Fibroblast of lung (primary cell): ENCODE results near the gene HSPA5. TPM values are rescaled to one million over a fixed set of nuclear protein-coding genes. Genes with fewer than 3 reads are reported as not detected.
"Not testable (repeated sequence)": the region's sequence is repeated elsewhere in the genome, so short reads cannot be mapped to it uniquely, and the experiment has no call there.

Source experiments
- DNase-seq, 2 donors: peaks; one replicate each; pipeline versions ENCODE4 v3.0.0 to v3.0.0-alpha.2; 2010; ENCODE audit warnings: low read depth in 2 of 2
- H2AFZ ChIP-seq: 2 replicates; pipeline ENCODE4 v1.5.1; 2012; ENCODE audit warnings: low read length, control low read depth, inconsistent platforms
- H3K27ac ChIP-seq: 2 replicates; pipeline ENCODE4 v1.5.1; 2011; ENCODE audit warnings: low read length, control low read depth; ENCODE audit not compliant: insufficient read depth
- H3K27me3 ChIP-seq: 2 replicates; pipeline ENCODE4 v1.5.1; 2011; ENCODE audit warnings: mild to moderate bottlenecking, low read length; ENCODE audit not compliant: control insufficient read depth, insufficient read depth
- H3K36me3 ChIP-seq: 2 replicates; pipeline ENCODE4 v1.5.1; 2011; ENCODE audit warnings: low read length; ENCODE audit not compliant: control insufficient read depth, insufficient read depth
- H3K4me1 ChIP-seq: 2 replicates; pipeline ENCODE4 v1.5.1; 2011; ENCODE audit warnings: low read length; ENCODE audit not compliant: control insufficient read depth, insufficient read depth; ENCODE audit errors: extremely low read depth
- H3K4me2 ChIP-seq: 2 replicates; pipeline ENCODE4 v1.5.1; 2011; ENCODE audit warnings: low read length, control low read depth; ENCODE audit not compliant: insufficient read depth; ENCODE audit errors: extremely low read depth
- H3K4me3 ChIP-seq, 4 experiments: fragments of 200-600 bp in 1 of 4; sonication (generic) in 1 of 4; replicated peaks in 1 of 4; 2 replicates each; pipeline ENCODE4 v1.5.1; 2011 to 2016; ENCODE audit warnings: low read length in 4 of 4, low read depth in 3 of 4, mild to moderate bottlenecking in 3 of 4, control low read depth in 2 of 4, inconsistent platforms in 1 of 4, mixed read lengths in 1 of 4; ENCODE audit not compliant: insufficient read depth in 1 of 4; ENCODE audit errors: control extremely low read depth in 1 of 4
- H3K79me2 ChIP-seq: 2 replicates; pipeline ENCODE4 v1.5.1; 2012; ENCODE audit warnings: mild to moderate bottlenecking, low read length, inconsistent platforms; ENCODE audit not compliant: control insufficient read depth, insufficient read depth
- H3K9ac ChIP-seq: 2 replicates; pipeline ENCODE4 v1.5.1; 2011; ENCODE audit warnings: mild to moderate bottlenecking, low read length, control low read depth; ENCODE audit not compliant: insufficient read depth
- H3K9me3 ChIP-seq: 2 replicates; pipeline ENCODE4 v1.5.1; 2012; ENCODE audit warnings: low read depth, low read length; ENCODE audit not compliant: control insufficient read depth, insufficient read depth
- H4K20me1 ChIP-seq: 2 replicates; pipeline ENCODE4 v1.5.1; 2011; ENCODE audit warnings: low read length; ENCODE audit not compliant: control insufficient read depth, insufficient read depth; ENCODE audit errors: extremely low read depth
- CTCF ChIP-seq, 2 donors: IDR thresholded peaks in 1 of 2; conservative IDR thresholded peaks in 1 of 2; 1 replicate in 1 of 2; 2 replicates in 1 of 2; pipeline ENCODE4 v1.5.1; 2011 to 2012; ENCODE audit warnings: low read length in 2 of 2, control low read depth in 1 of 2, inconsistent platforms in 1 of 2, low read depth in 1 of 2, mild to moderate bottlenecking in 1 of 2
- EZH2 ChIP-seq: IDR thresholded peaks from 2 replicates; pipeline ENCODE4 v1.5.1; 2012; ENCODE audit warnings: low read length, control low read depth, mild to moderate bottlenecking; ENCODE audit errors: missing control alignments
- polyA minus RNA-seq: library from RNA; depleted of rRNA, polyadenylated mRNA; stranded (reverse); fragments of >200 nt; gene quantifications from 2 replicates; pipeline ENCODE4 v1.2.3, GENCODE V29; 2011; ENCODE audit warnings: low replicate concordance
- polyA plus RNA-seq, 2 donors: library from polyadenylated mRNA; depleted of rRNA in 1 of 2; stranded (reverse) in 1 of 2; unstranded in 1 of 2; fragments of >200 nt; gene quantifications; 2 replicates each; pipeline ENCODE4 v1.2.1, GENCODE V29; 2011 to 2012; ENCODE audit warnings: missing spikeins in 1 of 2
- total RNA-seq: library from RNA; depleted of rRNA; stranded (reverse); fragments of >200 nt; gene quantifications from 2 replicates; pipeline ENCODE4 v1.2.1, GENCODE V29; 2014

Gene HSPA5
- total RNA-seq (193 and 339 TPM in 2 replicates), polyA plus RNA-seq (482 and 558 TPM in 2 replicates), polyA minus RNA-seq (122 and 124 TPM in 2 replicates)
- 449 and 587 TPM in 2 replicates for polyA plus RNA-seq (2012)

GRCh38 chr9:125241000-125241862 lies at the start of gene HSPA5:
HSPA5 (minus strand) TSS chr9:125241343; CDS start chr9:125241126, 217 bp downstream.
- Histone ChIP-seq H3K9me3 (no peaks in the 10 kb centered on the region), H4K20me1 (peaks cover 14% of the 10 kb centered on the region), H3K4me2 (peak within 1 kb of the TSS; percentile 96), H2AFZ (peak within 1 kb of the TSS; percentile 15), H3K27ac (peak within 1 kb of the TSS; percentile 98), H3K27me3 (no peaks in the 10 kb centered on the region), H3K9ac (peak within 1 kb of the TSS; percentile 99), H3K36me3 (peaks cover 22% of the 10 kb centered on the region), H3K79me2 (peaks cover 49% of the 10 kb centered on the region), H3K4me3 (peak within 1 kb of the TSS; percentile 95 to 99 (median 98)), H3K4me1 (peaks cover 5% of the 10 kb centered on the region)
- TF ChIP-seq EZH2 = no peak
- peak in 1 of 2 donors; percentile 6 for TF ChIP-seq CTCF (conservative IDR thresholded peaks at IDR 0.05 in 1 of 2, IDR thresholded peaks at IDR 0.05 in 1 of 2; ENCODE audit: low read depth in 1 of 2, low read length in 2 of 2)
- peak; percentile 99 to 100 for DNase-seq

- not testable (repeated sequence) for DNase-seq, H4K20me1 ChIP-seq, H3K27ac ChIP-seq, H3K9me3 ChIP-seq, H2AFZ ChIP-seq, H3K4me2 ChIP-seq, H3K4me3 ChIP-seq, H3K36me3 ChIP-seq, H3K4me1 ChIP-seq, H3K9ac ChIP-seq, H3K27me3 ChIP-seq
- H3K79me2 ChIP-seq = peaks cover 38% of the 10 kb centered on the region
Observed at GRCh38 chr9:125286935-125287433, 45.8 kb upstream of the HSPA5 start.

GRCh38 chr9:125284855-125285254 lies 43.7 kb upstream of the HSPA5 start:
- H4K20me1 ChIP-seq = no peaks in the 10 kb centered on the region
- TF ChIP-seq EZH2 (no peak), CTCF (conservative IDR thresholded peaks at IDR 0.05 in 1 of 2, IDR thresholded peaks at IDR 0.05 in 1 of 2; ENCODE audit: low read depth in 1 of 2, low read length in 2 of 2) (no peak)

More at GRCh38 chr9:125284855-125285254, 43.7 kb upstream of the HSPA5 start:
- H3K4me1 ChIP-seq = no peaks in the 10 kb centered on the region
- no peak overlapping the region for H2AFZ ChIP-seq
- H3K4me2 ChIP-seq = no peak overlapping the region
- no peaks in the 10 kb centered on the region for H3K9me3 ChIP-seq
- DNase-seq = no peak
- no peaks in the 10 kb centered on the region for H3K36me3 ChIP-seq
- H3K27me3 ChIP-seq = no peaks in the 10 kb centered on the region
- no peak overlapping the region for H3K9ac ChIP-seq
- no peak overlapping the region for H3K4me3 ChIP-seq
- H3K79me2 ChIP-seq = peaks cover 48% of the 10 kb centered on the region
- no peak overlapping the region for H3K27ac ChIP-seq
